Calu3 (cell line): ENCODE data around the gene TBC1D32. TPM values are rescaled to one million over a fixed set of nuclear protein-coding genes. Genes with fewer than 3 reads are reported as not detected.

ENCODE experiments used
- BruUV-seq: library from RNA; stranded (reverse); fragments of 400-500 nt; replicated peaks from 2 replicates; lab custom pipeline; 2021; lab: Mats Ljungman, UMichigan
- CTCF ChIA-PET: fragments of 300-600 bp; sonication (Branson Sonifier 250); formaldehyde crosslinking; loops from one replicate; lab custom pipeline; 2022; ENCODE audit warnings: antibody characterized with exemption; lab: Charles Lee
- DNase-seq: peaks from one replicate; pipeline ENCODE4 v3.0.0; 2022
- H3K27ac Mint-ChIP-seq: one replicate; pipeline ENCODE4 v1.8.0; 2022; ENCODE audit warnings: mixed read lengths; ENCODE audit not compliant: unreplicated experiment
- H3K27me3 Mint-ChIP-seq: one replicate; pipeline ENCODE4 v1.8.0; 2022; ENCODE audit warnings: mixed read lengths; ENCODE audit not compliant: unreplicated experiment
- H3K36me3 Mint-ChIP-seq: one replicate; pipeline ENCODE4 v1.8.0; 2022; ENCODE audit warnings: mild to moderate bottlenecking, moderate library complexity, mixed read lengths; ENCODE audit not compliant: insufficient read depth, unreplicated experiment
- H3K4me1 Mint-ChIP-seq: one replicate; pipeline ENCODE4 v1.8.0; 2022; ENCODE audit warnings: mild to moderate bottlenecking, low read depth, mixed read lengths; ENCODE audit not compliant: unreplicated experiment
- H3K4me3 Mint-ChIP-seq: one replicate; pipeline ENCODE4 v1.8.0; 2022; ENCODE audit warnings: mild to moderate bottlenecking, low read depth, moderate library complexity, mixed read lengths; ENCODE audit not compliant: unreplicated experiment
- H3K9me3 Mint-ChIP-seq: one replicate; pipeline ENCODE4 v1.8.0; 2022; ENCODE audit warnings: low read depth, mixed read lengths; ENCODE audit not compliant: unreplicated experiment
- CTCF ChIP-seq: fragments of 200-600 bp; IDR thresholded peaks from one replicate; pipeline ENCODE4 v1.8.0; 2022; ENCODE audit warnings: antibody characterized with exemption; ENCODE audit not compliant: unreplicated experiment
- intact Hi-C: fragments of 100-400 bp; cut with micrococcal nuclease; formaldehyde crosslinking; loops from one replicate; pipeline ENCODE4 v1.10.0; 2022; ENCODE audit not compliant: unreplicated experiment
- total RNA-seq: library from RNA; stranded (reverse); gene quantifications from 2 replicates; pipeline ENCODE4 v1.2.3, GENCODE V29; 2022

Gene TBC1D32
- total RNA-seq, 1 experiment from 2014 or later: 8.9 TPM

GRCh38 chr6:121157906-121158305 is 176.4 kb downstream of the TBC1D32 start:
- no peak for TF ChIP-seq CTCF
- intact Hi-C loops: no loop called here
- Mint-ChIP-seq H3K9me3 (no peaks in the 10 kb centered on the region), H3K4me3 (no peak overlapping the region), H3K27me3 (no peaks in the 10 kb centered on the region), H3K27ac (no peak overlapping the region), H3K36me3 (no peaks in the 10 kb centered on the region), H3K4me1 (no peaks in the 10 kb centered on the region)
- no peak for DNase-seq
- BruUV-seq: no TSS peak
- CTCF ChIA-PET: no interaction called here

GRCh38 chr6:121143476-121143875 is 190.8 kb downstream of the TBC1D32 start:
- no peak overlapping the region for H3K4me3 Mint-ChIP-seq
- CTCF ChIA-PET: no interaction called here
- no peak for DNase-seq
- BruUV-seq: no TSS peak
- H3K4me1 Mint-ChIP-seq: no peaks in the 10 kb centered on the region
- H3K27ac Mint-ChIP-seq: no peak overlapping the region
- no peaks in the 10 kb centered on the region for H3K27me3 Mint-ChIP-seq
- TF ChIP-seq CTCF: no peak
- intact Hi-C loops: no loop called here
- no peaks in the 10 kb centered on the region for H3K9me3 Mint-ChIP-seq
- no peaks in the 10 kb centered on the region for H3K36me3 Mint-ChIP-seq

GRCh38 chr6:121142093-121142492 is 192.2 kb downstream of the TBC1D32 start:
- Mint-ChIP-seq H3K4me3 (no peak overlapping the region), H3K36me3 (no peaks in the 10 kb centered on the region), H3K9me3 (no peaks in the 10 kb centered on the region), H3K4me1 (no peaks in the 10 kb centered on the region), H3K27ac (no peak overlapping the region), H3K27me3 (no peaks in the 10 kb centered on the region)
- no peak for TF ChIP-seq CTCF
- intact Hi-C loops: no loop called here
- no peak for DNase-seq
- BruUV-seq: no TSS peak
- CTCF ChIA-PET: interaction anchor here (0.6 to 0.7 kb wide), 2 partner anchors 46 to 55 kb away, joined by 3 read pairs; no protein-coding TSS in a partner anchor

- CTCF ChIA-PET: no interaction called here
- no peaks in the 10 kb centered on the region for H3K27me3 Mint-ChIP-seq
- DNase-seq: no peak
These were observed 198.9 kb downstream of the TBC1D32 start for GRCh38 chr6:121135425-121135824.

More at GRCh38 chr6:121135425-121135824, 198.9 kb downstream of the TBC1D32 start:
- no peak overlapping the region for H3K27ac Mint-ChIP-seq
- H3K36me3 Mint-ChIP-seq: no peaks in the 10 kb centered on the region
- intact Hi-C loops: no loop called here
- no peak overlapping the region for H3K4me3 Mint-ChIP-seq
- peaks cover 8% of the 10 kb centered on the region for H3K4me1 Mint-ChIP-seq
- BruUV-seq: no TSS peak
- TF ChIP-seq CTCF: no peak
- no peaks in the 10 kb centered on the region for H3K9me3 Mint-ChIP-seq
